ENCODE results near the gene TBC1D14. TPM values are rescaled to one million over a fixed set of nuclear protein-coding genes. Genes with fewer than 3 reads are reported as not detected.
"Not testable (repeated sequence)": the region's sequence is repeated elsewhere in the genome, so short reads cannot be mapped to it uniquely, and the experiment has no call there.

Gene TBC1D14
- total RNA-seq, 3 donors from 2014 or later (not counting 1 experiment from before 2014, with no cell fraction given): 36.0 to 54.7 (median 53.2) TPM

DNA sequence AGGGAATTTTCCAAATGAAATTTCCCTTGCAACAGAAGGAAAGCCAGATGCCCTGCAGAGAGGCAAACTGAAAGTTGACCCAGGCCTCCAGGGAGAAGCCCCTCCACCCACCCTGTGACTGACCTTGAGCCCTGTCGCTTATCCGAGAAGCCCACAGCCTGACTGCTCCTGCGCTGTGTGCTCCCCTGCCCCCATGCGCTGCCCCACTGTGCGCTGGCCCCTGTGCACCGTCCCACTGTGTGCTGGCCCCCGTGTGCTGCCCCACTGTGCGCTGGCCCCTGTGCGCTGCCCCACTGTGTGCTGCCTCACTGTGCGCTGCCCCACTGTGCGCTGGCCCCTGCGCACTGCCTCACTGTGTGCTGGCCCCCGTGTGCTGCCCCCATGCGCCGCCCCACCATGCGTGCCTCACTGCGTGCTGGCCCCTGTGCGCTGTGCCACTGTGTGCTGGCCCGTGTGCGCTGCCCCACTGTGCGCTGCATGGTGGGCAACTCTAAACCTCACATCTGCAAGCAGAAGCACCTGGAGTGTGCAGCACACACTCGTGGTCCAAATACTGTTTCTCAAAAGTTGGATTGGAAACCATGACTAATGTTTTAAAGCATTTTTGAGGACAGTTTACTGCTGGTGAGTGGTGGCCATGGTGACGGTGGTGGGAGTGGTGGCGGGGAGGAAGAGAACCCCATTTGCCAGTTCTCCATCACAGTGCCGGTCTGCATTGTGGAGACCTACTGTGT is 166.5 kb downstream of the TBC1D14 start:
- no peaks in the 10 kb centered on the region for H3K4me1 ChIP-seq (ENCODE audit: control insufficient read depth, insufficient read depth, low read length)
- H3K27ac Mint-ChIP-seq: no peak overlapping the region
- H3K9me3 ChIP-seq (ENCODE audit: control insufficient read depth, insufficient read depth, low read length): no peaks in the 10 kb centered on the region
- ATAC-seq (no peak), DNase-seq (no peak)
- no peaks in the 10 kb centered on the region for H3K27me3 ChIP-seq (ENCODE audit: control insufficient read depth, insufficient read depth, low read length)
- H3K36me3 Mint-ChIP-seq: peaks cover 10% of the 10 kb centered on the region
- H3K4me1 Mint-ChIP-seq: peaks cover 0 to under 1% of the 10 kb centered on the region in 2 donors
- H3K4me3 Mint-ChIP-seq: no peak overlapping the region
- H3K4me3 ChIP-seq (ENCODE audit: low read length): no peak overlapping the region
- H3K27me3 Mint-ChIP-seq (ENCODE audit: low read depth in 2 of 2): peaks cover 16 to 26% of the 10 kb centered on the region in 2 donors
- H3K27ac ChIP-seq (ENCODE audit: low read length): no peak overlapping the region
- intact Hi-C loops (cut with micrococcal nuclease): no loop called here
- no peak for TF ChIP-seq CTCF (IDR thresholded peaks at IDR 0.05)
- WGBS (ENCODE audit: insufficient coverage): 85% methylated on average over 25 of the region's 25 CpGs
- H3K36me3 ChIP-seq (ENCODE audit: control insufficient read depth, insufficient read depth, low read length): no peaks in the 10 kb centered on the region
- H3K9me3 Mint-ChIP-seq: no peaks in the 10 kb centered on the region

GRCh38 chr4:7076696-7077082 is 167.1 kb downstream of the TBC1D14 start:
- no peaks in the 10 kb centered on the region for H3K9me3 ChIP-seq (ENCODE audit: control insufficient read depth, insufficient read depth, low read length)
- H3K4me1 ChIP-seq (ENCODE audit: control insufficient read depth, insufficient read depth, low read length): no peaks in the 10 kb centered on the region
- H3K36me3 ChIP-seq (ENCODE audit: control insufficient read depth, insufficient read depth, low read length): no peaks in the 10 kb centered on the region
- DNase-seq (no peak), ATAC-seq (peak in 1 of 3 donors; percentile 6)
- no peak overlapping the region for H3K4me3 Mint-ChIP-seq
- H3K27me3 Mint-ChIP-seq (ENCODE audit: low read depth in 2 of 2): peaks cover 19 to 22% of the 10 kb centered on the region in 2 donors
- H3K4me3 ChIP-seq (ENCODE audit: low read length): no peak overlapping the region
- no peak for TF ChIP-seq CTCF (IDR thresholded peaks at IDR 0.05)
- no peak overlapping the region for H3K27ac Mint-ChIP-seq
- WGBS (ENCODE audit: insufficient coverage): 63% methylated on average over 6 of the region's 6 CpGs
- no peak overlapping the region for H3K27ac ChIP-seq (ENCODE audit: low read length)
- no peaks in the 10 kb centered on the region for H3K9me3 Mint-ChIP-seq
- no peaks in the 10 kb centered on the region for H3K27me3 ChIP-seq (ENCODE audit: control insufficient read depth, insufficient read depth, low read length)
- intact Hi-C loops (cut with micrococcal nuclease): no loop called here
- H3K36me3 Mint-ChIP-seq: peaks cover 10% of the 10 kb centered on the region
- H3K4me1 Mint-ChIP-seq: no peaks in the 10 kb centered on the region

- Histone ChIP-seq H3K36me3 (ENCODE audit: control insufficient read depth, insufficient read depth, low read length) (no peaks in the 10 kb centered on the region), H3K4me1 (ENCODE audit: control insufficient read depth, insufficient read depth, low read length) (no peaks in the 10 kb centered on the region), H3K27me3 (ENCODE audit: control insufficient read depth, insufficient read depth, low read length) (no peaks in the 10 kb centered on the region), H3K27ac (ENCODE audit: low read length) (no peak overlapping the region), H3K9me3 (ENCODE audit: control insufficient read depth, insufficient read depth, low read length) (no peaks in the 10 kb centered on the region), H3K4me3 (ENCODE audit: low read length) (no peak overlapping the region)
- Mint-ChIP-seq H3K9me3 (no peaks in the 10 kb centered on the region), H3K36me3 (peaks cover 10% of the 10 kb centered on the region), H3K27me3 (ENCODE audit: low read depth in 2 of 2) (peaks cover 19 to 22% of the 10 kb centered on the region in 2 donors), H3K27ac (no peak overlapping the region), H3K4me3 (no peak overlapping the region), H3K4me1 (no peaks in the 10 kb centered on the region)
- ATAC-seq: no peak
- intact Hi-C loops (cut with micrococcal nuclease): no loop called here
- no peak for TF ChIP-seq CTCF (IDR thresholded peaks at IDR 0.05)
- WGBS (ENCODE audit: insufficient coverage): 87% methylated on average over 12 of the region's 12 CpGs
- DNase-seq: no peak
Measured at GRCh38 chr4:7077371-7077770, 167.7 kb downstream of the TBC1D14 start.

DNA sequence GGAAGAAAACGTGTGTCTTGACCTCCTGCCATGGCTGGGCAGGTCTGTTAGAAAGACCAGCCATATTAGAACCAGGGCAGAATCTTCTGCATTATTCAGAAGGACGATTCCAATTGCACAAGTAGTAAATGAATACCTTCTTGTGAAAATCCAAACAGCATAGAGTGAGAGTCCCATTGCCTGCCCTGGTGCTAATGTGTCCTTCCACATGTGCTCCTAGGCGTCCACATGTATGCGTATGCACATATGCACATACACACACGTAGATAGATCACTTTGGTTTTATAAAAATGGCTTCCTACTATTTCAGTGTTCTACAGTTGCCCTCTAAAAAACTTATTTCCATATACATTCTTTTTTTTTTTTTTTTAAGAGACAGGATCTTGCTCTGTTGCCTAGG is 168.4 kb downstream of the TBC1D14 start:
- no peaks in the 10 kb centered on the region for H3K9me3 Mint-ChIP-seq
- H3K4me1 Mint-ChIP-seq: no peaks in the 10 kb centered on the region
- H3K27ac ChIP-seq (ENCODE audit: low read length): no peak overlapping the region
- intact Hi-C loops (cut with micrococcal nuclease): no loop called here
- H3K4me3 Mint-ChIP-seq: no peak overlapping the region
- H3K4me1 ChIP-seq (ENCODE audit: control insufficient read depth, insufficient read depth, low read length): no peaks in the 10 kb centered on the region
- ATAC-seq (no peak), DNase-seq (no peak)
- no peak overlapping the region for H3K4me3 ChIP-seq (ENCODE audit: low read length)
- H3K27ac Mint-ChIP-seq: no peak overlapping the region
- H3K9me3 ChIP-seq (ENCODE audit: control insufficient read depth, insufficient read depth, low read length): no peaks in the 10 kb centered on the region
- peaks cover 22 to 23% of the 10 kb centered on the region in 2 donors for H3K27me3 Mint-ChIP-seq (ENCODE audit: low read depth in 2 of 2)
- 78% methylated on average over 5 of the region's 5 CpGs for WGBS (ENCODE audit: insufficient coverage)
- peaks cover 4% of the 10 kb centered on the region for H3K27me3 ChIP-seq (ENCODE audit: control insufficient read depth, insufficient read depth, low read length)
- H3K36me3 ChIP-seq (ENCODE audit: control insufficient read depth, insufficient read depth, low read length): no peaks in the 10 kb centered on the region
- no peak for TF ChIP-seq CTCF (IDR thresholded peaks at IDR 0.05)
- peaks cover 10% of the 10 kb centered on the region for H3K36me3 Mint-ChIP-seq

- intact Hi-C loops (cut with micrococcal nuclease); H3K4me3 ChIP-seq (ENCODE audit: low read length); H3K9me3 ChIP-seq (ENCODE audit: control insufficient read depth, insufficient read depth, low read length); H3K27ac ChIP-seq (ENCODE audit: low read length); H3K4me1 Mint-ChIP-seq; DNase-seq; ATAC-seq; H3K4me3 Mint-ChIP-seq; H3K9me3 Mint-ChIP-seq; H3K4me1 ChIP-seq (ENCODE audit: control insufficient read depth, insufficient read depth, low read length); H3K36me3 ChIP-seq (ENCODE audit: control insufficient read depth, insufficient read depth, low read length); H3K27ac Mint-ChIP-seq: not testable (repeated sequence)
- peaks cover 10% of the 10 kb centered on the region for H3K36me3 Mint-ChIP-seq
- H3K27me3 ChIP-seq (ENCODE audit: control insufficient read depth, insufficient read depth, low read length): peaks cover 12% of the 10 kb centered on the region
- peaks cover 32 to 33% of the 10 kb centered on the region in 2 donors for H3K27me3 Mint-ChIP-seq (ENCODE audit: low read depth in 2 of 2)
Measured at GRCh38 chr4:7079483-7079882, 169.9 kb downstream of the TBC1D14 start.

Data from natural killer cell (primary cell).